Measurements from ENCODE around the gene TMEM130.

Gene TMEM130

GRCh38 chr7:98840722-98841121 lies 29.1 kb downstream of the TMEM130 start:
- DNase-seq, result no peak

DNA sequence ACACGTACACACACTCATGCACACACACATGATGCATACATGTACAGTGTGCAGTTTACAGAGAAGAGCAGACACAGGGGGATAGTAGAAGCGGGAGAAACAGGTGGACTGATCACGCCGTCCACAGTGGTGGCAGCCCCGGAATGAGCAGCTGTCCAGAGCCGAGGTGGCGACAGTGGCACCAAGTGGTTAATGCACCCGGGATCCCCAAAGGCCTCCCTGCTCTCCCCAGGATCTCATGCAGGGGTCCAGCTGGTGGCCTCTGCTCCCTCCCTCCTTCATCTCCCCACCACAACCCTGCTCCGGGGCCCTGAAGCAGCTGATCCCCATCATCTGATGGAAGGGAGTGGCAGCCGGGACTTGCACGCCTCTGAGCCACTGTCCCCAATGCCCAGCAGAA lies 29.7 kb downstream of the TMEM130 start:
- DNase-seq, result no peak

- DNase-seq, result no peak
Observed at GRCh38 chr7:98837630-98837972, 32.2 kb downstream of the TMEM130 start.

GRCh38 chr7:98836811-98837629 lies 32.8 kb downstream of the TMEM130 start:
- peak; percentile 48 for DNase-seq

DNA sequence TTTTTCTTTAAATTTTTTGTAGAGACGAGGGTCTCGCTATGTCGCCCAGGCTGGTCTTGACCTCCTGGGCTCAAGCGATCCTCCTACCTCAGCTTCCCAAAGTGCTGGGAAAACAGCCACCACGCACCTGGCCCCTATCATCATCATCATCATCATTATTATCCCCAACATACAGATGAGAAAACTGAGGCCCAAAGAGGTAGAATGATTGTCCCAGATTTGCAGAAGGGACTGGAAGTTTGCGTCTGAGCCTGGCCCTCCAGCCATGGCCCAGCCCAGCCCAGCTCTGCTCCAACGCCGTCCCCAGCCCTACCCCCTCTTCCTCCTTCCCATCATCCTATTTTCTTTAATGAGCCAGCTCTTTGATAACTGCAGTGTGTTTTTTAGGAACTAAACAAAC lies 34.9 kb downstream of the TMEM130 start:
- no peak for DNase-seq

GRCh38 chr7:98833022-98833421 lies 36.8 kb downstream of the TMEM130 start:
- no peak for DNase-seq

GRCh38 chr7:98831641-98832221 lies 38.1 kb downstream of the TMEM130 start:
- peak; percentile 33 for DNase-seq

DNA sequence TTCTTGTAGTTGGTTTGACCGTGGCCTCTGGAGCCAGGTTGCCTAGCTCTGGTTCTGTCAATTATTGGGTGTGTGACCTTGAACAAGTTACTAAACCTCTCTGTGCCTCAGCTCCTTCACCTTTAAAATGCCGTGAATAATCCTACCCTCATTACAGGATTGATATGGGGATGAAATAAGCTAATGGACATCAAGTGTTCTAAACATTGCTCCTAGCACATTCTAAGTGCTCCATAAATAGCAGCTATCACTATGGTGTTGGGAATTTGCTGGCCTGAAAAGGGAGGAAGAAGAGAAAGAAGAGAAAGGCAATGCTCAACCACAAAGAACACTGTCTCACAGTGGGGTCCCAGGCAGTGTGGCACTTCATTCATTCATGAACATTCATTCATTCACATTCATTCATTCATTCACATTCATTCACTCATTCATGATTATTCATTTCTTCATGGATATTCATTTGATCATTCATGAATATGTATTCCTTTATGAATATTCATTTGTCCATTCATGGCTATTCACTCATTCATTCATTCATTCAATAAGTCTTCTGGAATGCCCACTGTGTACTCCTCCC lies 38.8 kb downstream of the TMEM130 start:
- DNase-seq, result no peak

GRCh38 chr7:98828368-98828767 lies 41.4 kb downstream of the TMEM130 start:
- no peak for DNase-seq

- DNase-seq, result no peak
Observed at GRCh38 chr7:98827258-98827657, 42.6 kb downstream of the TMEM130 start.

- no peak for DNase-seq
Observed at GRCh38 chr7:98826811-98827231, 43.0 kb downstream of the TMEM130 start.

DNA sequence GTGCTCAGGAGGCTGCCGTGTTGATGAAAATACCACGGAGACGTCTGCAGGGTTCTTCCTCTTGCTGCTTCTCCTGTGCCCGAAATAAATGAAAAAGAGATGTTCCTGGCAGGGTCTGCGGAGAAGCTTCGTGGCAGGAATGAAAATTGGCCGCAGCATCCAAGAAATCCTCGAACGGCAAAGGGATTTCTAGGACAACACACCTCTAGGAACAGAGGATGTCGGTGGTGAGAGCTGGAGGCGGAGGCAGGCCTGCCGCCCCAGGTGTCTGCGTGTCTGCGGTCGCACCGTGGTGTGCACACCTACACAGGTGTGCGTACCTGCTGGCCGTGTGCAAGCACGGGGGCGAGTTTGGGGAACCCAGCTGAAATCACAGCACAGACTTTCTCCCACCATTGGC lies 43.4 kb downstream of the TMEM130 start:
- DNase-seq, result no peak

- no peak for DNase-seq
Observed at GRCh38 chr7:98823226-98823625, 46.6 kb downstream of the TMEM130 start.

- no peak for DNase-seq
Observed at GRCh38 chr7:98821348-98821747, 48.5 kb downstream of the TMEM130 start.

- no peak for DNase-seq
Observed at GRCh38 chr7:98816967-98817710, 52.7 kb downstream of the TMEM130 start.

DNA sequence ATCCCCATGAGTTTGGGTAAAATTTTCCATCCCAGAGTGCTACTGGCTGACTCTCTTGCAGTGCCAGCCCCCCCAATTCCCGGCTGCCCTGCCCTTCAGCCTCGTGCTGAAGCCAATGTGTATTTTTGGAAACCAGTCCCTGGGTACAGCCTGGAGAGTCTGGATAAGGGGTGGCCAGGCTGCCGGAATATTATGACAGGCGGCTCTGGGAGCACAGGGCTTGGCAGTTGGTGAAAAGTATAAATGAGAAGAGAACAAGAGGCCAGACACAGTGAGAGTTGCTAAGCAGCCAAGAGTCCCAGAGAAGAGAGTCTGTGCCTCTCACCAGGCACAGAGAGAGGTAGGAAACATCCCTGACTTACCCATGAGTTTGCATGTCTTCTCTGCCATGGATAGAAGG lies 53.6 kb downstream of the TMEM130 start:
- no peak for DNase-seq

GRCh38 chr7:98815313-98815712 lies 54.5 kb downstream of the TMEM130 start:
- DNase-seq, result no peak

DNA sequence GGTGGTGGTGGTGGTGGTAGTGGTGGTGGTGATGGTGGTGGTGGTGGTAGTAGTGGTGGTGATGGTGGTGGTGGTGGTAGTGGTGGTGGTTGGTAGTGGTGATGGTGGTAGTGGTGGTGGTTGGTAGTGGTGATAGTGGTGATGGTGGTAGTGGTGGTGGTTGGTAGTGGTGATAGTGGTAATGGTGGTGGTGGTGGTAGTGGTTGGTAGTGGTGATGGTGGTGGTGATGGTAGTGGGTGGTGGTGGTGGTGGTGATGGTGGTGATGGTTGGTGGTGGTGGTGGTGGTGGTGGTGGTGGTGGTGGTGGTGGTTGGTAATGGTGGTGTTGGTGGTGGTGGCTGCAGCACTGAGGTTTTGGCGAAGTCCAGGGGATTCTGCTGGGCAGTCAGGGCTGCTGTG lies 58.5 kb downstream of the TMEM130 start:
- DNase-seq, result no peak

DNA sequence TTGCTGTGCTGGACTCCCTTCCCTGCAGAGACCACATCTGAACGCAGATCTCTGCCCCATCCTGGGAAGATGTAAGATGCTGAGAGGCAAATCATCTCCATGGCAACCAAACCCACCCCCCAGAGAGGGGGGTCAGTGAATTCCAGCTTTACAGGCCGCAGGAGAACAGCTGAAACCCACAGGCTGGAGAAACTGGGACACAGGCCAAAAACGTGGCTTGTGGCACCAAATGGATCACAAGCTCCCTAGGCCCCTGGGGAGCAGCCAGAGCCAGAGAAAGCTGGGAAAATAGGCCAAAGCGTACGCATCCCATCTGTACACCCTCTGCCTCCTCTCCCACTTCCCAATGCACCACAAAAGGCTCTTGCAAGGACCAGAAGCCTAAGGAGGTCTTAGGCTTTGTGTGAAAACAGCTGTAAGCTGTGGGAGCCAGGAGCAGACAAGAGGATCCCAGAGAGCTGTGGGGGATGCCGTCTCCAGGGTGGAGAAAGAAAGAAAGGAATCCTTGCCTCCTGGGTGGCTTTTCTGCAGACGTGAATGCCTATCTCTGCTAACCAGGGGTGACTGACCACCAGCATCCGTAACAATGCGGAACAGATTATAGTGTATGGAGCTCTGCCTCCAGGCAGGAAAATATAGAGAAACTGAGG lies 59.5 kb downstream of the TMEM130 start:
- no peak for DNase-seq

DNA sequence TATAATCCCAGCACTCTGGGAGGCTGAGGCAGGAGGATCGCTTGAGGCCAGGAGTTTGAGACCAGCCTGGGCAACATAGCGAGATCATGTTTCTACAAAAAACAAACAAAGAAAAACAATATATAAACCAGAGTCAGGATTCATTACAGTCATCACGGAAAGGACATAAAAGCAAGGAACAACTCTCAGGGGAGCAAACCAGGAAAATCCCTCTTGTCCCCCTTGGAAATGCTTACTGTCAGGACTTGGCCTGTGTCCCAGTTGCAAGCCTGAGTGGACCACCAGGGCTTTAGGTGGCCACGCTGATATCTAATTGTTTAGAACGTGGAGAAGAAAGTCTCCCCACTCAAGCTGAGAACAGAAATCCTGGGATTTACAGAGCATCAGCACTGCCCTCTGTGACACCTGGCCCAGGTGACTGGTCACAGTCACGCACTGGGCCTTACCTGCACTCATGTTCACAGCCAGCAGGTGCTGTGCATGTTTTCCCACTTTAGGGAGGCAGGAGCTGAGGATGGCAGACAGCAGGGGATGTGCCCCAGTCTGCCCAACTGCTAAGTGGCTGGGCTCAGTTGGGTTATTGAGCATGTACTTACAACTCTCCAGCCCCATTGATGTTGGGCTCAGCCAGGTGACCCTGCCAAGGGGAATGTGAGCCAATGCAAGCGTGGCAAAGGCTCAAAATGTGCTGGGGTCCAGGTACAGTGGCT lies 60.9 kb downstream of the TMEM130 start:
- no peak for DNase-seq

DNA sequence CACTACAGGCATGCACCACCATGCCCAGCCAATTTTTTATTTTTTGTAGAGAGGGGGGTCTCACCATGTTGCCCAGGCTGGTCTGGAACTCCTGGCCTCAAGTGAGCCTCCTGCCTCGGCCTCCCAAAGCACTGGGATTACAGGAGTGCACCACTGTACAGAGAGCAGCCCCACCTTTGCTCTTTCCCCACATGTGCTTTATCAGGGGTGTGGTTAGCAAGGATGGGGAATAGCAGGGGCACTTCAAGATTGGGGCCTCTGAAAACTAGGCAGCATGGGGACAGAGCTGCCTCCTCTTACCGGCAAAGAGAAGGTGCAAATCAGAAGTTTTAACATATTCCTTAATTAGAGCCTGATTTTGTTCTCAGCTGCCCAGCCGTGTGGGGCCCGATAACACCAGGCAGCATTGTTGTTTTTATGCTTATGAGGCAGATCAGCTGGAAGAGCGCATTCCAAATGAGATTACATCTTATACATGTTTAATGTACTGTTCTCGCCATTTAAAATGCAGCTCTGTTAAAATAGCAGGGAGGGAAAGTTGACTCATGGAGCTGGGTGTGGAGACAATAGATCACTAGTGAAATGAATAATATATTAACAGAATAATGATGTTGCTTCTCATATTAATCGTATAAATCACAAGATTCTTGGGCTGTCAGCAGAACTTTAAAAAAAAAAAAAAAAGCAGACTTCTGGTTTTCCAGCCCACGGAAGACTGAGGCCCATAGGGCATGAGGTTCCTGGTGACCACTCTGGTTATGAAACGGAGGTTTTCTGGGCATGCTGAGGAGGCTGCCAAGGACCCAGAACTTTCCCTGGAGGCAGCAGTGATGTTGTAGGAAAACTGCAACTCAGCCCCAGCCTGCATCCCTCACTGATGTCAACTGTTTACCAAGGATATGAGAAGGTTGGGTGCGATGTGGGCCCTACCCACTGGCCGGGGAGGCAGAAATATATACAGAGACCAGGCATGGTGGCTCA lies 62.5 kb downstream of the TMEM130 start:
- DNase-seq, result no peak

Data from activated CD4-positive, alpha-beta T cell treated with anti-CD3 and anti-CD28 coated beads, Interleukin-10, Interleukin-2, amounts not matched to agents 100 ng/mL and 50 ng/mL, durations not matched to agents 16 hours and 8 hours (primary cell).